Stimulated activated CD4-positive, alpha-beta T cell treated with anti-CD3 and anti-CD28 coated beads, Interleukin-1b, Interleukin-23, amount 100 ng/mL, for 1 hour (primary cell): ENCODE data around the gene TRIOBP.
"Not testable (repeated sequence)": the region's sequence is repeated elsewhere in the genome, so short reads cannot be mapped to it uniquely, and the experiment has no call there.

Experiments
- DNase-seq, 2 donors: peaks; one replicate each; pipeline ENCODE4 v3.0.0-alpha.2; 2020; ENCODE audit warnings: low read depth in 2 of 2

The TRIOBP gene

DNA sequence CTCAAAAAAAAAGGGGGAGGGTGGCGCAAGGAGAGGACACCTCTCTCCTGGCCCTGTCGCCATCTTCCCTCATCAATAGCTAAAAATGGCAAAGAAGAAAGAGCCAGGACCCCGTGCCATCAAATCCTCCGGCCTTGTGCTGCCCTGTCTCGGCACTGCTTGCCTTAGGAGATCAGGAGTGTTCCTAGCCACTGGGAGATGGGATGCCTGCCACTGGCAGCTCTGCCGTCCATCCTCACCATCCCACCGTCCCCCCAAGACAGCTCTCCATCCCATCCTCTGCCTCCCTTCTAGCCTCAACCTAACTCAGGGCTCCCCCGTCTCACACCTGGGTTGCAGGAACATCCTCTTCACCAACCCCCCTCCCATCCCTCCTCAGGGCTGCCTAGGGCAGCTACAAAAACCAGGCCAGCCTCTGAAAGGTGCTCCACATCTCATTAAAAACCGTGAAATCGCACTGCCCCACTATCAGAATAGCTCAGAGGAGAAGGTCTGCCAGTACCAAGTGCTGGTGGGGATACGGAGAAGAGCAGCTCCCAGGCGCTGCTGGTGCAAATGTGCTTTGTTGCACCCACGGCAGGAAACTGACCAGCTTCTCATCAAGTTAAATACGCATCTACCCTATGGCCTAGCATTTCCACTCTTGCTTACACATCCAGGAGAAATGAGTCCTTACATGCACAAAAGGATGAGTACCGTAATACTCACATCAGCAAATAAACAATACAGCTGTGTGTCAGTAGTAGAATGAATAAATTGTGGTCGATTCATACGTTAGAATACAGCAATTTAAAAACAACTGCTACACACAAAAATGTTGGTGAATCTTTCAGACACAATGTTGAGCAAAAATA is 79.2 kb downstream of the TRIOBP start:
- no peak for DNase-seq

DNA sequence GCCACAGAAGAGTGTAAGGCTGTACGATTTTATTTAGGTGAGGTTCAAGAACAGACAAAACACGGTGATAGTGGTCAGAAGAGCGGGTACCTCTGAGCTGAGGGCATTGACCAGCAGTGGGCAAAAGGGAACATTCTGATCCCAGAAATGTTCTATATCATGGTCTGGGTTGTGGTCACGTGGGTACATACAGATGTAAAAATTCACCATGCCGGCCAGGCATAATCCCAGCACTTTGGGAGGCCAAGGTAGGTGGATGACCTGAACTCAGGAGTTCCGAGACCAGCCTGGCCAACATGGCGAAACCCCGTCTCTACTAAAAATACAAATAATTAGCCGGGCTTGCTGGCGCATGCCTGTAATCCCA is 79.8 kb downstream of the TRIOBP start:
- no peak for DNase-seq

DNA sequence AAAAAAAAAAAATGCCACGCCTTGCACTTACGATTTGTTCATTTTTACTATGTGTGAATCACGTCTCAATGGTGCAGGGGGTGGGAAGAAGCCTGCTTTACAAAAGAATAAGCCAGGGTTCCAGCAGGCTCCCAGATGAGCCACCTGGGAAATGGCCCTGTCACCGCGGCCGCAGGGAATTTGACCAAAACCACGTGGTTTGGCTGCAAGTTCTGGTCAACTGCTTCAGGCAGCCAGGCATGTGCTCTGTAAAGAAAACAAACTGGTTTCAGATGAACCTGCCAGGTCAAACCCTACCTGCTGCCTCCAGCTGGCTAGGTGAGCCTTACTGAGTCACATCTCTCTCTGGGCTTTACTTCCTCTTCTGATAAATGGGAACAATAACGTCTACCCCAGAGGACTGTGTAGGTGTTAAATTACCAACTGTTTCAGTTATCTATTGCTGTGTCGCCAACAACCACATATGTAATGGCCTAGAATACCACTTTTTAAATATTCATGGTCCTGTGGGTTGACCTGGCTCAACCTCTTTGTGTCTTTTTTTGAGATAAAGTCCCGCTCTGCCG is 80.4 kb downstream of the TRIOBP start:
- no peak for DNase-seq

DNA sequence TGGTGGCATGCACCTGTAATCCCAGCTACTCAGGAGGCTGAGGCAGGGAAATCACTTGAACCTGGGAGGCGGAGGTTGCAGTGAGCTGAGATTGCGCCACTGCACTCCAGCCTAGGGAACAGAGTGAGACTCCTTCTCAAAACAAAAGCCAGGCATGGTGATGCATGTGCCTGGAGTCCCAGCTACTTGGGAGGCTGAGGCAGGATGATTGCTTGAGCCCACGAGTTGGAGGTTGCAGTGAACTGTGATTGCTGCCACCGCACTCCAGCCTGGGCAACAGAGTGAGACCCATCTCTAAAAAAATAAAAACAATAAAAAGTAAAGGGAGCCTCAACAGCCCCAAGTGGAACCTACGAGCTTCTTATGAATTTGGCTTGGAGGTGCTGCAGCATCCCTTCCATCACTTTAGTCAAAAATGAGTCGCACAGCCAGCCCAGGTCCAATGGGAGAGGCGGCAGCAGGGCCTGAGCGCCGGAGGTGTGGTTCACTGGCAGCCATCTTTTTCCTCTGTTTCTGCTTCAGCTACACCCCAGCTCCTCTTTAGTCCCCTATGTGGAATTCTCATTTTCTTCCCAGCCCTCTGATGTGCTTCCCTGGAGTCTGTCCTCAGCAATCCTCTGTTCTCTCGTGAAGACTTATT is 81.6 kb downstream of the TRIOBP start:
- DNase-seq: no peak

DNA sequence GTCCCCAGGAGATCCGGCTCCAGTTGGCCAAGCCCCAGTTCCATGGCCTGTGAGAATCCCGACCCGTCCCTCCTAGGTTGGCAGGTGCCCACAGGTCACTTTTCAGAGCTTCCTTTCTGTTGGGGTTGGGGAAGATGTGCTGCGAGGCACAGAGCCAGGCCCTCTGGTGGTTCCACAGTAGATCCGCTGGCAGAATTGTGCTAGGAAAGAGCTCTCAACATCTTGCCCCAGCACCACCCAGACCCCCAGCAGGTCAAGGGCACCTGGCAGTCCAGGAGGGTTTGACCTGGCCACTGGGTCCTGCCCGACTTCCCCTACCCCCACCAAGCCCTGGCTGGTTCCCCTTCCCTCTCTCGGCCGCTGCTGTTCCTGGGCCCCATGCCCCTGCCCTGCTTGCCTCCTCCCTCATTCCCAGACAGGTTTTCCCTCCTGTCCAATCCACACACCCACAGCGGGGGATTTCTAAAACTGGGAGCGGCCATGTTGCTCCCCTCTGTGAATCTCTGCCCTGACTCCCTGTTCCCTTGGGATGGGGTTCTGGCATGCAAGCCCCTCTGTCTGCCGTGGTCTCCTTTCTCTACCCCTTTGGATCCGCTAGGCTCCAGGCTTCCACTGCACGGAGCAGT is 84.7 kb downstream of the TRIOBP start:
- DNase-seq: no peak

DNA sequence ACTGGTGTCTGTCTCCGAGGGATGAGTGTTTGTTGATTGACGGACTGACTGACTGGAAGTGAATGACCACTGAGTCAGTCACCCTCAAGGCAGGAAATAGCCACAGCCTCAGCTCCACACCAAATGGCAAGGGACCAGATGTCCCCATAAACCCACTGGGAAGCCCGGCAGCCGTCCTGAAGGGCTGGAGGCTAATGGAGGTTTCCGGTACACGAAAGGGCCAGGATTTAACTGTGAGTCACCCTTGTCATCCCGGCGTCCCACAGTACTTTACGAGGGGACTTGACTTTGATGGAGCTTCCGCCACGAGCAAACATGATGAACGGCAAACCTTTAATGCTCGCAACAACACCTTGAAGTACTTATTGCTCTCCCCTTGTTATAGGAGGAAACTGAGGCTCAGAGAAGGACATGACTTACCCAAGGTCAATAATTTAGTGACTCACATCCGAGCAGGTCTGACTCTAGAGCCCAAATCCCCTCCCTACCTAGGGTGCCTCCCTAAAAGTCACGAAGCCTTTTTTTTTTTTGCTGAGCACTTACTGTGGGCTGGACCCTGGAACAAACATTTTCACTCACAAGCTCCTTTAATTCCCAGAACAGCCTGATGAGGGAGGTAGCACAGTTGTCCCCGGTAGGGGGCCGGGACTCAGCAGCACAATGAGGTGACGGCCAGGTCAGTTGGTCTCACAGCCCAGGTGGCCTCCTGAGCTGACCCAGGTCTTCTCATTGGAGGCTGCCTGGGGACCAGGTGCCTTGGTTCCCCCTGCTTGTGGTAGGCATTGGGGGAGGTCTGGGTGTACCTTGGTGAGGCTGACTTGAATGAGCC is 85.7 kb downstream of the TRIOBP start:
- DNase-seq: no peak

DNA sequence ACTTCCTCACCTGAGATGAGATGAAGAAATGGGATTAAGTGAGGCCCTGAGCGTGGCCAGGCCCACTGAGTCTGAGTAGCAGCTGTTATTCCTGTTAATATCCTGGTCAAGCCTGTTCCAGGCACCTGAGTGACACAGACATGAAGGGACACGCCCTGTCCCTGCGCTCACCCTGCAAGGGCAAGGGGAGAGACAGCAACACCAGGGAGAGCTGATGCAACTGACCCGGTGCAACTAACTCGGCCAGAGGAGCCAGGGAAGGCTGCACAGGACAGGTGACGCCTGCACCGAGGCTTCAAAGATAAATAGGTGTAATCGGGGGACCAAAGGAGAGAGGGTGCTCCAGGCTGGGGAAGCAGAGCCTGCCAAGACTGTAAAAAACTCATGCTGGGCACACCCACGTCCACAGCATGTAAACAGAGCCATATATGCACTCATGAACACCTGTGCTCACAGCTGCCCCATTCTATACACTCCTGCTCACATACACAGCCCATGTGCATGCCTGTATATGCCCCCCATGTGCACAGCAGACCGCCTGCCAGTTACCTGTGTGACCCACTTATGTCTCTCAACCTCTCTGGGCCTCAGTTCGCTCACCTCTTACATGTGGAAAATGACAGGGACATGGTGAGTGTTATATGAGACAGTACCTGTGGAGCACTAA is 88.1 kb downstream of the TRIOBP start:
- no peak for DNase-seq

DNA sequence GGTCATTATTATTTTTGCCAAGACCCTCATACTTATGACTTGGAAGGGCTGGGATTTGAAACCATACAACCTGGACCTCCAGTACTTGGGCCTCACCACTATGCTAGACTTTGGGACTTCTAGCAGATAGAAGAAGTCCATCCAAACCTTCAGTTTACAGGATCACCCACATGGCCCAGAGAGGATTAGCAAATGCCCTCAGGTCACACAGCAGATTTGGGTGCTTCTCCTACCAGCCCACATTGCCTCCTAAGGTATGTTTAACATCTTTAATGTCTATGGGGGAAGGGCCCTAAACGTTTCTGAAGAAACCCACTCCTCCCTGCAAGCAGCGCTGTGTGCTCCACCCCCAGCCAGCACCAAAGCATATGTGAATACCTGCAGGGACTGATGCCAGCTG is 93.4 kb downstream of the TRIOBP start:
- DNase-seq: no peak

DNA sequence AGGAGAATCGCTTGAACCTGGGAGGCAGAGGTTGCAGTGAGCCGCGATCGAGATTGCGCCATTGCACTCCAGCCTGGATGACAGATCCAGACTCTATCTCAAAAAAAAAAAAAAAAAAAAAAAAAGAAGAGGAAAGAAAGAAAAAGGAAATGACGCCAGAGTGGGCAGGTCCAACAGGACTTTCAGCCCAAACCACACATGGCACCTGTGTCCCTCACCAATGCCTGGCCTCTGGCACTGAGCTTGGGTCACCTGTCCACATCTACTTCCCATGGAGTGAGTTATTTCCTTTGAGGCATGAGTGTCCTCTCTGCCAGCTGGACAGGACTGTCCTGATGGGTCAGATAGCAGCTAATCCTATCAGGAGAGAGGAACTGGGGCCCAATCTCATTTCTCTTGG is 95.6 kb downstream of the TRIOBP start:
- DNase-seq: no peak

DNA sequence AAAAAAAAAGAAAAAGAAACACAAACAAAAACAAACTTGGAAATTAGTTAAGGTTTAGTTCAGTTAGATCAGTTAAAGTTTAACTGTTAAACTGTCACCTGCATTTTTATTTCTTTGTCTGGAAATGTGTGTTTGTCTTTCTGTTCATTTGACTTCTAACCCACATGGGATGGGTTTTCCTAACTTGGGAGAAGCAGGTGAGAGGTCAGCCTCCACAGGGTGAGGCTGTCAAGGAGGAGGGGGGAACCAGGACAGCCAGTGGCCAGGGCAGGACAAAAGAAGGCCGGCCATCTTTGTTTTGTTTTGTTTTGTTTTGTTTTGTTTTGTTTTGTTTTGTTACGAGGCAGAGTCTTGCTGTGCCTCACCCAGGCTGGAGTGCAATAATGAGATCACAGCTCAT is 97.5 kb downstream of the TRIOBP start:
- DNase-seq: no peak

DNA sequence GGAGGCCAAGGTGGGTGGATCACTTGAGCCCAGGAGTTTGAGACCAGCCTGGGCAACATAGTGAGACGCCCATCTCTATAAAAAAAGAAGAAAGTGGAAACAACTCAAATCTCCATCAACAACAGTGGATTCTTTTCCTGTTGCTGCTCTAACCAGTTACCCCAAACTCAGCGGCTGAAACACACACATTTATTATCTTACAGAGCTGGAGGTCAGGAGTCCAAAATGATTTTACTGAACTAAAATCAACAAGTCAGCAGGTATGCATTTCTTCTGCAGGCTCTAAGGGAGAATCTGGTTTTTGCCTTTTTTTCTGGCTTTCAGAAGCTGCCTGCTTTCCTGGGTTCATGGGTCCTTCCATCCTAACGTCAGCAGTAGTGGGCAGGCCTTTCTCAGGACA is 99.2 kb downstream of the TRIOBP start:
- DNase-seq: no peak

DNA sequence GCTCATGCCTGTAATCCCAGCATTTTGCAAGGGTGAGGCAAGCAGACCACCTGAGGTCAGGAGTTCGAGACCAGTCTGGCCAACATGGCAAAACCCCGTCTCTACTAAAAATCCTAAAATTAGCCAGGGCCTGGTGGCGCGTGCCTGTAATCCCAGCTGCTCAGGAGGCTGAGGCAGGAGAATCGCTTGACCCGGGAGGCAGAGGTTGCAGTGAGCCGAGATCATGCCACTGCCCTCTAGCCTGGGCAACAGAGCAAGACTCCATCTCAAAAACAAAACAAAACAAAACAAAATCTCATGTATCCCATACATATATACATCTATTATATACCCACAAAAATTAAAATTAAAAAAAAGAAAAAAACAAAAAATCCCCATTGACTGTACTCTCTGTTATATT is 100.4 kb downstream of the TRIOBP start:
- not testable (repeated sequence) for DNase-seq

DNA sequence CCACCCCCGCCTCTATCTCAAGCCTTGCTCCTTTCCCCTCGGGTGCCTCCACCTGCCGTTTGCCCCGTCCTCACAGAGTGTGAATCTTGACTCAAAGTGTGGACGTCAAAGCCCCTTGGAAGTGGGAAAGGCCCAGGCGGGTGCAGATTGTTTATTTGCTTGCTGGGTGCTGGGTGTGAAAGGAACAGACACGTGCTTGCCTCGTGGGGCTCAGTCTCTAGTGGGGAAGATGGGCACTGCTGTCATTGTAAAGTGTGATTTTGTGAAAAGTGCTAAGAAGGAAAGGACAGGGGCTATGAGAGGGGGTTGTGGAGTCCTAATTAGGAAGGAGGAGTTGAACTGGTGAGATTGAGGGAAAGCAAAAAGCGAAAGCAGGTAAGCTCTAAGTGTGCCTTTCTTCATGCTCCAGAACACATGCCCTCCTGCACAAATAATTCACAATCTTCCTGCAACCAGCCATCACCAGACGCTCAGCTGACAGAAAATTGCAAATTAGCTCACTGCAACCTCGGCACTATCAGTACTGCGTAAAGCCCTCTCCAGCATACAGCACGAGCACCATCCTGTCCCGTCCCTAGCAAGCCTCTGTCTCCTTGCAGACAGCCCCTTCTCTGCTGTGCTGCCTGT is 101.1 kb downstream of the TRIOBP start:
- DNase-seq: no peak

DNA sequence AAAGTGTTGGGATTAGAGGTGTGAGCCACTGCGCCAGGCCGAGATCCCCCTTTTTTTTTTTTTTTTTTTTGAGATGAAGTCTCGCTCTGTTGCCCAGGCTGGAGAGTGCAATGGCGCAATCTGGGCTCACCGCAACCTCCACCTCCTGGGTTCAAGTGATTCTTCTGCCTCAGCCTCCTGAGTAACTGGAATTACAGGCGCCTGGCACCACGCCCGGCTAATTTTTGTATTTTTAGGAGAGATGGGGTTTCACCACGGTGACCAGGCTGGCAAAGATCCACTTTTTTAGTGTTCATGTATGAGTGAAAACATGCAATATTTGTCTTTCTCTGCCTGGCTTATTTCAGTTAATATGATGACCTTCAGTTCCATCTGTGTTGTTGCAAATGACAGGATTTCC is 103.1 kb downstream of the TRIOBP start:
- not testable (repeated sequence) for DNase-seq

DNA sequence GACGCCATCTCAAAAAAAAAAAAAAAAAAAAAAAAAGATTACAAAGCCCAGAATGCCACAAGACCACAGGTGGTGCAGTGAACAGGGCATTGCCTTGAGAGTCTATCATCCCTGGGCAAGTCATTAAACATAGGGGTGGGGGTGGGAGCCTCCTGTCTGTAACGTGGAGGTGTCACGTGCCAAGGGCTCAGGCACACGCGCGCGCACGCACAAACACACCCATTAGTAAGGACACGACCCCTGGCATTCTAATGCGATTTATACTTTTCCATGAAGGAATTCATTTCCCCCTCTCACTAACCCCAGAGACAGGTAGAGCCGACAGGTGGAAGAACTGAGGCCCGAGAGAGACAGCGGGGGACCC is 105.1 kb downstream of the TRIOBP start:
- DNase-seq: no peak

DNA sequence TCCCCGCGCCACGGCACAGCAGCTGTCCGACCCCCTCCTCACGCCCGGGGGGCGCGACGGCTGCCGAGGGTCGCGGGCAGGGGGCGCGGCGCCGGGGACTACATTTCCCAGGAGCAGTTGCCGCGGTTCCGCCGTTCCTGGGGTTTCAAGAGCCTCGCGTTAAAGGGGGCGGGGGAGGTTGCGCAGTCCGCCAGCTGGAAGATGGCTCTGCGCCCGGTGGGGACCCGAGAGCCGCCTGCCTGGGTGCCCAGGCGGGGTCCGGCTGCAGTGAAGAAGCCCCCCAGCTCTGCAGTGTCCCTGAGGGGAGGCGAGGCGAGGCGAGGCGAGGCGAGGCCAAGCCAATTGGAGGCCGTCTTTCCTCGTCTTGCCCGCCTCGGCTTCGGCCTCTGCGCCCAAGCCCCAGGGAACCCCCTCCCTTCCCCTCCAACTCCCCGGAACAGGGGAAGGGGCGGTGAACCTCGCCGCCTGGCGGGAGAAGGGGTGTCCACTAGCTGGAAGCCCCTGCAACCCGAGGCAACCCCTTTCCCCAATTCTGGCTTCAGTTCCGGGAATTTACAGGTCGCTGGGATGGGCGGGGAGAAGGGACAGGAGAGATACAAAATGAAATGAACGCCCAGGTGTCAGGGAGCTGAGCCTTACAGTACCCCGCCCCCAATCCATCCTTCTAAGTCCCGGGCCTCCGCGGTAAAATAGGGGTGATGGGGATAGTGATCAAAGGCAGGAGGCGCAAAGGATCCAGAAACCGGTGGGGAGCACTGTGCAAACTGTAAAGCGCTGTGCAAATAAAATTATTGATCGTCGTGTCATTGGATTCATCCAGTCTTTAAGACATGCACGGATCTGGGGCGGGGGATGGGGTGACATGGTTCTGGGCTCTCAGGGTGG is 105.7 kb downstream of the TRIOBP start:
- DNase-seq: no peak

DNA sequence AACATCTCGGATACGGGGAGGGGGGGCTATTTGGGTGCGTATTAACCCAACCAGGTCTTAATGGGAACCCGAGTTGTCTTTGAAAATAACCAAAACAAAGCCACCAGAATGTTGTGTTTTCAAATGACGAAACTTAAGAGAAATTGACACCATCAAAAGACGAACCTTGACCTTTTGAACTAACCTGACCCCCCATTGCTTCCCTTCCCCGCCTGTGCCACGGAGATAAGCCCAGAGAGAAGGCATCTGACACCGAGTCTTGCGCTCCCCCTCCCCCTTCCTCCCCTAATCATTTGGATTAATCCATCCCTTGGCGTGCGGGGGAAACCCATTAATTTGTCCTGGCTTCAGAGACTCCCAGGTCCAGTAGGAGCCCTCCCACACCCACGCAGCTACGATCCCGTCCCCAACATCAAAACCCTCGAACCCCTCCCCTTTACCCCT is 106.4 kb downstream of the TRIOBP start:
- DNase-seq: no peak

DNA sequence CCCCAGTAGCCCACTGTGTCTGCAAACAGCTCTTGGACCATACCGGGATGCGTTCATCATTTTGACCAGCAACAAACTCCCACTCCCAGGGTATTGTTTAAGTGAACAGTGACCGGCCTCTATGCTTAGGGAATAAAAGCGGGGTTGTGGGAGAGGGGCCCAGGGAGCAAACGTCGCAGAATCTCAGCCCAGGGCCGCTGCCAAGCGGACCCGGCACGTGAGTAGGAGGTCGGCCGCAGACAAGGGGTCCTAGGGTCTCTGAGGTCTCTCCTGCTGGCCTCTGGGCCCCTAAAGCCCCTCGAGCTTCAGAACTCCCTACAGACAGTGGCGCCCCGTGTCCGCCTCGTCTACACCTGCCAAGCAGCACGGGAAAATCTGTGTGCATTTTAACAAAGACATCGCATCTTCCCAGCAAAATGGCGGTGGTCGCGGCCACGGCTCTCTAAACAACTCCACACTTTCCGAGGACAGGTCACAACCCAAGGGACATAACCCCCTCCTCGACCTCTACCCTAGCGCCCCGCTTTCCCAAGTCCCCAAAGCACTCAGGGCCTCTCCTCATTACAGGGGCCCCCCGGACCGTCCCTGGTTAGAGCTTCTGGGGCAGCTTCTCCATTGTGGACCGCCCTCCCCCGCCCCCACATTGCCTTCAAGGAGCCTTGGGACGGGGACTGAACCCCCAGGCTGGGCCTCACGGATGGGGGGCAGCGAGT is 106.9 kb downstream of the TRIOBP start:
- DNase-seq: no peak

DNA sequence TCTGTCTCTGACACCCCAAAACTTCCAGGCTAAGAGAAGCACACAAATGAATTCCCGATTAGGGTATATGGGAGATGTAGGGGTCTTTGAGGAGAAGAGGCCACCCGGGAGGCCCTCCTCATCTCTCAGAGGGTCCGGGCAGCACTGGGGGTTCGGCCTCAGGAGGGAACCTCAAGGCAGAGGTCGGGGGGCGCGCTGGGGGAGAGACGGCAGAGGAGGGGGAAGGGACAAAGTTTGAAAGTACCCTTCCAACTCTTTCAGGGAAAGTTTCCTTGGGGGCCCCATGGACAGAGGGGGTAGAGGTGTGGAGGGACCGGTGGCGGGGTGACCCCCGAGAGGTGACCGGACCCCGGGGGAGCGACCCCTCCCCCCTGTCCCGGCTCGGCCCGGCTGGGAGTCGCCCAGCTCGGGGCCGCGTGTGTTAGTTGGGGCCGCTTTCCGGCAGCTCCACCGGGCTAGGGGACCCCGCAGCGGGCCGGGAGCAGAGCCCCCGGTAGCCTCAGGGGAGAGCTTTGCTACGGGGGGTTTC is 107.6 kb downstream of the TRIOBP start:
- DNase-seq: no peak
